Measurements from ENCODE around the gene VAV2.

Gene VAV2

DNA sequence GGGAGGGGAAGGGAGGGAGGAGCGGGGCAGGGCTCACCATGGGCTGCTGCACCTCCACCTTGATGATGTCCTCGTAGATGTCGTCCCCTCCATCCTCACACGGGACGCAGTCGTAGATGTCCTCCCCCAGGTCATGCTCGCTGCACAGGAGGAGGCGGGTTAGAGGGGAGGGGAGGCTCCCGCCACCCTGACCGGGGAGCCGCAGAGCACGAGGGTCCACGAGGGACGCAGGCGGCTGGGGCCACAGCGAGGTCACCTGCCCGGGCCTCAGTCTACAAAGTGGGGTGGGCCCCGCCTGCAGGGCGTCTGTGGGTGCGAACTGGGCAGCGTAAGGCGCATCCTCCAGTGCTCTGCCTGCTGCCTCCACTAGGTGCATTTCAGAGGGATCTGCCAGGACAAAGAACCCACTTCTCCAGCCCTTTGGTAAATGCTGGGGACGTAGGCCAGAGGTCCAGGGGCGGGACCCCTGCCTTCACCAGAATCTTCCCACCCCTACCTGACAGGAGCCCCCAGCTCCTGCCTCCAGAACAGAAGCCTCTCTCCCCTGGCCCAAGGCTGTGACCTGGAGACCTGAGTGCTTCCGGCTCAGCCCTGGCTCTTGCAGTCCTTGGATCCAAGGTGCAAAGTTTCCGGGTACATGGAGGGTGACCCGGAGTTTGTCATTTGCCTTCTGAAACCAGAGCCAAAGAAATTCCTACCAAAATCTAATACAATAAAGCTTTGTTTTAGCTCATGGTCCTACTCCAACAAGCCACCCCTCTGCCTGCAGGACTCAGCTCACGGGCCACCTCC is 179.9 kb downstream of the VAV2 start:
- H2BK12ac ChIP-seq (ENCODE audit: low read length), result no peak overlapping the region
- H2BK15ac ChIP-seq (ENCODE audit: low read length), result no peak overlapping the region
- H3K36me3 ChIP-seq (replicated peaks in 1 of 2; ENCODE audit: control insufficient read depth in 2 of 2, insufficient read depth in 2 of 2, low read length in 2 of 2), result peaks cover 5 to 61% of the 10 kb centered on the region in 2 donors
- H3K9ac ChIP-seq (ENCODE audit: low read depth, low read length, poor library complexity), result no peak overlapping the region
- H3K27ac ChIP-seq (replicated peaks; ENCODE audit: low read length), result no peak overlapping the region
- peak overlapping the region; percentile 27 for H3K23ac ChIP-seq (ENCODE audit: low read depth, low read length, poor library complexity)
- no CpG with 5 or more reads among the region's 28 CpGs for WGBS, 2 donors (ENCODE audit: extremely low coverage in 2 of 2, insufficient read length in 2 of 2, insufficient replicate concordance in 1 of 2)
- H2BK120ac ChIP-seq (ENCODE audit: low read depth, low read length), result no peak overlapping the region
- DNase-seq (ENCODE audit: low spot score), result no peak
- no peak overlapping the region for H4K91ac ChIP-seq (ENCODE audit: low read depth, low read length, poor library complexity)
- peaks cover 6% of the 10 kb centered on the region for H3K79me1 ChIP-seq (ENCODE audit: low read depth, low read length)
- peak overlapping the region; percentile 15 for H3K18ac ChIP-seq (ENCODE audit: low read length)
- H2AK5ac ChIP-seq (ENCODE audit: low read depth, low read length), result no peak overlapping the region
- no peak overlapping the region for H3K4me2 ChIP-seq (ENCODE audit: insufficient read depth, low read length, poor library complexity, severe bottlenecking)
- no peak overlapping the region for H2BK5ac ChIP-seq (ENCODE audit: low read length)
- H3K4me3 ChIP-seq (ENCODE audit: low read length in 2 of 2), result no peak overlapping the region
- no peak overlapping the region for H3K4ac ChIP-seq (ENCODE audit: low read length)
- H3K27me3 ChIP-seq (ENCODE audit: control insufficient read depth in 3 of 3, insufficient read depth in 3 of 3, low read depth in 1 of 3, low read length in 3 of 3), result no peaks in the 10 kb centered on the region
- no peaks in the 10 kb centered on the region for H3K9me3 ChIP-seq (replicated peaks in 1 of 2; ENCODE audit: control insufficient read depth in 2 of 2, insufficient read depth in 1 of 2, low read depth in 1 of 2, low read length in 2 of 2)
- no peak overlapping the region for H3K14ac ChIP-seq (ENCODE audit: low read length)
- H4K8ac ChIP-seq (ENCODE audit: low read depth, low read length), result no peak overlapping the region
- H2AFZ ChIP-seq (ENCODE audit: low read length), result no peak overlapping the region
- no peaks in the 10 kb centered on the region for H3K4me1 ChIP-seq (ENCODE audit: control insufficient read depth in 2 of 2, insufficient read depth in 1 of 2, low read depth in 1 of 2, low read length in 2 of 2)

- H3K9ac ChIP-seq (ENCODE audit: low read depth, low read length, poor library complexity), result no peak overlapping the region
- no peak overlapping the region for H2BK15ac ChIP-seq (ENCODE audit: low read length)
- H3K4me3 ChIP-seq (ENCODE audit: low read length in 2 of 2), result no peak overlapping the region
- no peak overlapping the region for H2AK5ac ChIP-seq (ENCODE audit: low read depth, low read length)
- no peak overlapping the region for H3K14ac ChIP-seq (ENCODE audit: low read length)
- H3K27ac ChIP-seq (replicated peaks; ENCODE audit: low read length), result no peak overlapping the region
- no peak overlapping the region for H3K4ac ChIP-seq (ENCODE audit: low read length)
- no peak overlapping the region for H2BK120ac ChIP-seq (ENCODE audit: low read depth, low read length)
- peaks cover 7% of the 10 kb centered on the region for H3K79me1 ChIP-seq (ENCODE audit: low read depth, low read length)
- H3K27me3 ChIP-seq (ENCODE audit: control insufficient read depth in 3 of 3, insufficient read depth in 3 of 3, low read depth in 1 of 3, low read length in 3 of 3), result no peaks in the 10 kb centered on the region
- H3K36me3 ChIP-seq (replicated peaks in 1 of 2; ENCODE audit: control insufficient read depth in 2 of 2, insufficient read depth in 2 of 2, low read length in 2 of 2), result peaks cover 8 to 65% of the 10 kb centered on the region in 2 donors
- no peak overlapping the region for H3K18ac ChIP-seq (ENCODE audit: low read length)
- H4K8ac ChIP-seq (ENCODE audit: low read depth, low read length), result no peak overlapping the region
- H2AFZ ChIP-seq (ENCODE audit: low read length), result no peak overlapping the region
- no peaks in the 10 kb centered on the region for H3K4me1 ChIP-seq (ENCODE audit: control insufficient read depth in 2 of 2, insufficient read depth in 1 of 2, low read depth in 1 of 2, low read length in 2 of 2)
- no peak overlapping the region for H2BK12ac ChIP-seq (ENCODE audit: low read length)
- DNase-seq (ENCODE audit: low spot score), result no peak
- H4K91ac ChIP-seq (ENCODE audit: low read depth, low read length, poor library complexity), result no peak overlapping the region
- no peak overlapping the region for H3K4me2 ChIP-seq (ENCODE audit: insufficient read depth, low read length, poor library complexity, severe bottlenecking)
- no peaks in the 10 kb centered on the region for H3K9me3 ChIP-seq (replicated peaks in 1 of 2; ENCODE audit: control insufficient read depth in 2 of 2, insufficient read depth in 1 of 2, low read depth in 1 of 2, low read length in 2 of 2)
- H2BK5ac ChIP-seq (ENCODE audit: low read length), result no peak overlapping the region
- no CpG with 5 or more reads among the region's 13 CpGs for WGBS, 2 donors (ENCODE audit: extremely low coverage in 2 of 2, insufficient read length in 2 of 2, insufficient replicate concordance in 1 of 2)
- H3K23ac ChIP-seq (ENCODE audit: low read depth, low read length, poor library complexity), result no peak overlapping the region
Measured at GRCh38 chr9:133811471-133811870, 180.7 kb downstream of the VAV2 start.

DNA sequence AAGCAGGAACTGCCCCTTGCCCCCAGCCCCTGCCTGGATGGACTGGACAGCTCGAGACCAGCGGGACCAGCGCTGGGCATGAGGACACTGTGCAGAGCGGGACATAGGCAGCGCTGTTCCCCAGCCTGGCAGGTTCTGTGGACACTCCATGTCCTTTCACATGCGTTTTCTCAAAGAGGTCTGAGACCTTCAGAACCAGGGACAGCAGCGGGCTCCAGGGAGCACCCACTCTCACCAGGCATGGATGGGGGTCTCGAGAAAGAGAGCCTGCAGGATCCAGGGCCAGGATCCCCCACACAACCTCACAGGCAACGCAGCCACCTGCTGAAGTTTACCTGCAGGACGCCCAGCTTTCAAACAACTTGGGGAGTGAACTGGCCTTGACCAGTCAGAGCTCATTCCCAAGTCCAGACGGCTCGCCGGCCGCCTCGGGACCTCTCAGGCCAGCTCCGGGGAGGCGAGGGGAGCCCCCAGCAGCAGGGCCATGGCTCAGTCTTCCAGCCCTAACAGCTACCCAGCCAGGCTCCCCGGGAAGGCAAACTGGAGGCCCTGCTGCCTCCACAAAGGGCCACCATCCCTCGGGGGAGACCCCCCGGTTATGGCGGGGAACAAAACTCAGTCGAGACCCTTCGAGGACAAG is 181.4 kb downstream of the VAV2 start:
- Histone ChIP-seq H3K27me3 (ENCODE audit: control insufficient read depth in 3 of 3, insufficient read depth in 3 of 3, low read depth in 1 of 3, low read length in 3 of 3) (no peaks in the 10 kb centered on the region), H3K27ac (replicated peaks; ENCODE audit: low read length) (no peak overlapping the region), H3K9ac (ENCODE audit: low read depth, low read length, poor library complexity) (no peak overlapping the region), H3K18ac (ENCODE audit: low read length) (peak overlapping the region; percentile 15), H3K14ac (ENCODE audit: low read length) (no peak overlapping the region), H2AK5ac (ENCODE audit: low read depth, low read length) (no peak overlapping the region), H3K4me2 (ENCODE audit: insufficient read depth, low read length, poor library complexity, severe bottlenecking) (no peak overlapping the region), H2BK12ac (ENCODE audit: low read length) (no peak overlapping the region), H2AFZ (ENCODE audit: low read length) (no peak overlapping the region), H4K8ac (ENCODE audit: low read depth, low read length) (no peak overlapping the region), H4K91ac (ENCODE audit: low read depth, low read length, poor library complexity) (no peak overlapping the region), H3K36me3 (replicated peaks in 1 of 2; ENCODE audit: control insufficient read depth in 2 of 2, insufficient read depth in 2 of 2, low read length in 2 of 2) (peaks cover 10 to 71% of the 10 kb centered on the region in 2 donors), H2BK15ac (ENCODE audit: low read length) (no peak overlapping the region), H2BK5ac (ENCODE audit: low read length) (peak overlapping the region; percentile 19), H3K4ac (ENCODE audit: low read length) (no peak overlapping the region), H3K4me1 (ENCODE audit: control insufficient read depth in 2 of 2, insufficient read depth in 1 of 2, low read depth in 1 of 2, low read length in 2 of 2) (no peaks in the 10 kb centered on the region), H3K23ac (ENCODE audit: low read depth, low read length, poor library complexity) (no peak overlapping the region), H3K9me3 (replicated peaks in 1 of 2; ENCODE audit: control insufficient read depth in 2 of 2, insufficient read depth in 1 of 2, low read depth in 1 of 2, low read length in 2 of 2) (no peaks in the 10 kb centered on the region), H3K4me3 (ENCODE audit: low read length in 2 of 2) (no peak overlapping the region), H2BK120ac (ENCODE audit: low read depth, low read length) (no peak overlapping the region), H3K79me1 (ENCODE audit: low read depth, low read length) (peaks cover 7% of the 10 kb centered on the region)
- no peak for DNase-seq (ENCODE audit: low spot score)
- no CpG with 5 or more reads among the region's 23 CpGs for WGBS, 2 donors (ENCODE audit: extremely low coverage in 2 of 2, insufficient read length in 2 of 2, insufficient replicate concordance in 1 of 2)

DNA sequence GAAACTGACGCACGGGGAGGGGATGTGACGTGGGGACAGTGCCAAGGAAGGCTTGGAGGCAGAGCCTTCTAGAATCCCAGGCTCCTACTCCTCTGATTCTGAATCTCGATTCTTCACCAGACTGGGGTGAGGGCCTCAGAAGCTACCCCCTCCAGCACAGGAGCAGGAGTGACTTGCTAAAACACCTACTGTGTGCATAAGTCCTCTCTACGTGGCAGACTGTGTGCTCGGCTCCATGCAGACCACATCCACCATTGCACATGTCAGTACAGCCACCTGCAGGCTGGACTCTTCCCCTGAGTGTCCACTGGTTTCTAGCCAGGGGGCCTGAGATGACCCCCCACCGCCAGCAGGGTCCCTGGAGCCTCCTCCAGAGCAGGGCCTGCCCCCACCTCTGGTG is 182.8 kb downstream of the VAV2 start:
- no peak overlapping the region for H3K18ac ChIP-seq (ENCODE audit: low read length)
- H3K36me3 ChIP-seq (replicated peaks in 1 of 2; ENCODE audit: control insufficient read depth in 2 of 2, insufficient read depth in 2 of 2, low read length in 2 of 2), result peaks cover 10 to 80% of the 10 kb centered on the region in 2 donors
- H3K4me1 ChIP-seq (ENCODE audit: control insufficient read depth in 2 of 2, insufficient read depth in 1 of 2, low read depth in 1 of 2, low read length in 2 of 2), result no peaks in the 10 kb centered on the region
- H2BK5ac ChIP-seq (ENCODE audit: low read length), result no peak overlapping the region
- H3K4me3 ChIP-seq (ENCODE audit: low read length in 2 of 2), result no peak overlapping the region
- WGBS, 2 donors (ENCODE audit: extremely low coverage in 2 of 2, insufficient read length in 2 of 2, insufficient replicate concordance in 1 of 2), result no CpG with 5 or more reads among the region's 7 CpGs
- DNase-seq (ENCODE audit: low spot score), result no peak
- H2BK15ac ChIP-seq (ENCODE audit: low read length), result no peak overlapping the region
- no peaks in the 10 kb centered on the region for H3K9me3 ChIP-seq (replicated peaks in 1 of 2; ENCODE audit: control insufficient read depth in 2 of 2, insufficient read depth in 1 of 2, low read depth in 1 of 2, low read length in 2 of 2)
- H4K91ac ChIP-seq (ENCODE audit: low read depth, low read length, poor library complexity), result no peak overlapping the region
- peak overlapping the region; percentile 67 for H3K14ac ChIP-seq (ENCODE audit: low read length)
- no peak overlapping the region for H3K4ac ChIP-seq (ENCODE audit: low read length)
- H2AK5ac ChIP-seq (ENCODE audit: low read depth, low read length), result no peak overlapping the region
- no peak overlapping the region for H2BK120ac ChIP-seq (ENCODE audit: low read depth, low read length)
- no peak overlapping the region for H2AFZ ChIP-seq (ENCODE audit: low read length)
- no peak overlapping the region for H3K23ac ChIP-seq (ENCODE audit: low read depth, low read length, poor library complexity)
- H4K8ac ChIP-seq (ENCODE audit: low read depth, low read length), result no peak overlapping the region
- H3K79me1 ChIP-seq (ENCODE audit: low read depth, low read length), result peaks cover 7% of the 10 kb centered on the region
- no peaks in the 10 kb centered on the region for H3K27me3 ChIP-seq (ENCODE audit: control insufficient read depth in 3 of 3, insufficient read depth in 3 of 3, low read depth in 1 of 3, low read length in 3 of 3)
- no peak overlapping the region for H2BK12ac ChIP-seq (ENCODE audit: low read length)
- H3K4me2 ChIP-seq (ENCODE audit: insufficient read depth, low read length, poor library complexity, severe bottlenecking), result no peak overlapping the region
- H3K9ac ChIP-seq (ENCODE audit: low read depth, low read length, poor library complexity), result no peak overlapping the region
- H3K27ac ChIP-seq (replicated peaks; ENCODE audit: low read length), result no peak overlapping the region

Measured in neuronal stem cell (in vitro differentiated cells).